HG03575 (cell line): Measurements from ENCODE around the gene ARSI.

Experiments
- ATAC-seq: cut with Tn5 transposase; IDR thresholded peaks from one replicate; pipeline ENCODE4 v1.9.1; 2021; ENCODE audit not compliant: unreplicated experiment, insufficient number of reproducible peaks, low FRiP score; ENCODE audit errors: extremely low read depth

ARSI gene

DNA sequence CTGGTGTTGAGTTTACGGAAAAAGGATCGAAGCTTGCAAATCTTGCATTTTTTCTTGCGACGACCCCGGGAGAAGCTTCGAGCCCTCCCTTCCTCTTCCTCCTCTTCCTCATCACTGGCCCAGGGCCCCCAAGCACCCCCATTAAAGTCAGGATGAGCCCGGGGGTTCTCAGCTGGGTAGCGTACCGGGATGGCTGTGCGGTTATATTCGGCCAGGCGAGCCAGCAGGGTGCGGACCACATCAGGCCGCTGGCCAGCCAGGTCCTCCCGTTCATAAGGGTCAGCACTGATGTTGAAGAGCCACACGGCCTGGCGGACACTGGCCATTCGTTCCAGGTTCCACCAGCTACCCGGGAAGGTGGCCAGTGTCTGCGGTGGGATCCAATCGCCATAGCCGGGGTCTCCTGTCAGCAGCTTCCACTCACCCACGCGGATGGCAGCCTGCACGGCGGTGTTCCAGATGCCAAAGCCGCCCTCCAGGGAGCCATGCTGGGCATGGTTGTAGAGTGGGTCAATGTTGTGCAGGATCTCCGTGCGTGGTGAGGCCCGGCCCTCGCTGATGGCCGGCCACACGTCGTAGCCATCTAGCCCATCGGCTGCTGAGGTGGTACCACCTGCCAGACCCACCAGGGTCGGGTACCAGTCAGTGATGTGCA is 5.3 kb downstream of the ARSI start:
- ATAC-seq = no peak

DNA sequence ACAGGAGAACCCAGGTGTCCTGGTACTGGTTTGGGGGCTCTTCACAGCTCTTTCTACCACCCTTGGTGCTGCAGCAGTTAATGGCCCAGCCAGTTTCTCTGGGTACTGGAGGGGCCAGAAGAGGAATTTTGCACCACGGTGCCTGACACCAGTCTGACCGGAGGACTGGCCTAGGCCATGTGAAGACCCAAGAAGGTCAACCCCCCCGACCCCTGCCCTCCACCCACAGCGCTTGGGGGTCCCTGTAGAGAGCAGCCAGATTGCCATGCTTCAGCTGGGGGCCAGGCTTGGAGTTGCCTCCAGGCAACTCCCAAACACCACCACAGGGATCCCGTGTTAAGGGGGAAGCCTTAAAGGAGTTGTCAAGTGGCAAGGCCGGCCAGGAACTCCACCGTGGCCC is 6.2 kb downstream of the ARSI start:
- ATAC-seq = no peak

DNA sequence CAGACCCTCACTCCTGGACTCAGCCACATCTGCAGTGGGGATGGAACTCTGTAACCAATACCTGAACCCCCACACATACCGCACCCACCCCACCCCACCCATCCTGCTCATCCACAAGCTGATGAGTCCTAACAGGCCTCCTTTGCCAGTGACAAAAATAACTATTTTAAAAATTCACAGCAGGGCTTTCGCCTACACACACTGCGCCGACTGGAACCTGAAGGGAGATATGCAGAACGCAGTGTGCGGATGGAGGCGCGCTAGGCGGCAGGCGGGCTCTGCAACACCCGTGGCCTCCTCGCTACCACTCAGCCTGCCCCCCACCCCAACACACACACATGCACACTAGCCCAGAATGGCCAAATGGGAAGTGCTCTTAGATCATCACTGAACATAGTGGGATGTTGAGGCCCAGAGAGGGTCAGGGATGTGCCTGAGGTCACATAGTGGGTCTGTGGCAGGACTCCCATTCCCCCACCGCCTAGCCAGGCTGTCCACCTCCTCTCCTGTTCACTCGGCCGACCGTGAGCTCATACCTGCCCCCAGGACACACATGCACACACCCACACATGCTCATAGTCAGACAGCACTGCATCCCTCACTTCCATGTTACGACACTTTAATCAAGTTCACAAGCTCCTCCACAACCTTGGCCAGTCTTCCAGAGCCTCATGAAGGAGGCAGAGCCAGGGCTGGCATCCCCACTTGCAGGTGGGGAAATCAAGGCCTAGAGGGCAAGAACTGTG is 6.8 kb downstream of the ARSI start:
- no peak for ATAC-seq

DNA sequence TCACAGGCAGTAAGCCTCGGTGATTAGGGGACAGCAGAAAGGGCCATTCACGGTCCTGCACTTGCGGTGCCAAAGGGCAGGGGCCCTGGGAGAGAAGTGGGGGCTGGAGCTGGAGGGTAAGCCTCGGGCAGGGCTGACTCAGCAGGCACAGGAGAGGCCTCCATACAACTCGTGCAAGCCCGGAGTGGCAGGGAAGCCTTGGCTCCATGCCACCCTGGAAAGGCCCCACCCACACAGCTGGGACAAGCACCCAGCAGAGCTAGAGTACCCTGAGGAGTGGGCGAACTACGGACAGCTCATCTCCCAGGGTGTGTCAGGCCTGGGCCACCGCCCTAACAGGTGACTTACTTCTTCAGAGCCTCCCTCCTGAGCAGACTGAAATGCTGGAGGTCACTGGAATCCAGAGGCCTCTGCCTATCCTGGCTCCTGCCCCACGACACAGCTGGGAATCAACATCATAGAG is 7.5 kb downstream of the ARSI start:
- no peak for ATAC-seq

DNA sequence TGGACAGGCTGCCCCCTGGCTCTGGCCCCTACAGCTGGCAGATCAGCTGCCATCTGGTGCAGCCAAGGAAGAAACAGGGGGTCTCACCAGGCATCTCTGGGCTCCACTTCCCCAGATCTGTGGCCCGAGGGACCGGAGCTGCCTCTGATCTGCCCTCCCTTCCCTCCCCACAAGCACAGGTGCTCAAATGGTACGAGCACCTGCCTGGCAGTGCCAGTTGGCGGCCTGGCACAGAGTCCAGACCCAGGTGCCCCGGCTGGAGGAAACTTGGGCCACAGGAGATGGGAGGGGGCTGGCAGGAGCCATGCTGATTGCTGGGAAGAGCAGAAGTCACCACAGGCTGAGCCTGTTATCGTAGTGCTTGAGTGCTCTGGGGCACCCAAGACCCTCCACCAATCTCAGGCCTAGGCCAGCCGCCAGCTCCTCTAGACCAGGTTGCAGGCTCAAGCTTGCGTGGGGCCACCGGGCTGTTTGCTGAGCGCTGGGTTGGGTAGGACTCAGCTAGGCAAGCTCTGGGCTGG is 8.1 kb downstream of the ARSI start:
- no peak for ATAC-seq

DNA sequence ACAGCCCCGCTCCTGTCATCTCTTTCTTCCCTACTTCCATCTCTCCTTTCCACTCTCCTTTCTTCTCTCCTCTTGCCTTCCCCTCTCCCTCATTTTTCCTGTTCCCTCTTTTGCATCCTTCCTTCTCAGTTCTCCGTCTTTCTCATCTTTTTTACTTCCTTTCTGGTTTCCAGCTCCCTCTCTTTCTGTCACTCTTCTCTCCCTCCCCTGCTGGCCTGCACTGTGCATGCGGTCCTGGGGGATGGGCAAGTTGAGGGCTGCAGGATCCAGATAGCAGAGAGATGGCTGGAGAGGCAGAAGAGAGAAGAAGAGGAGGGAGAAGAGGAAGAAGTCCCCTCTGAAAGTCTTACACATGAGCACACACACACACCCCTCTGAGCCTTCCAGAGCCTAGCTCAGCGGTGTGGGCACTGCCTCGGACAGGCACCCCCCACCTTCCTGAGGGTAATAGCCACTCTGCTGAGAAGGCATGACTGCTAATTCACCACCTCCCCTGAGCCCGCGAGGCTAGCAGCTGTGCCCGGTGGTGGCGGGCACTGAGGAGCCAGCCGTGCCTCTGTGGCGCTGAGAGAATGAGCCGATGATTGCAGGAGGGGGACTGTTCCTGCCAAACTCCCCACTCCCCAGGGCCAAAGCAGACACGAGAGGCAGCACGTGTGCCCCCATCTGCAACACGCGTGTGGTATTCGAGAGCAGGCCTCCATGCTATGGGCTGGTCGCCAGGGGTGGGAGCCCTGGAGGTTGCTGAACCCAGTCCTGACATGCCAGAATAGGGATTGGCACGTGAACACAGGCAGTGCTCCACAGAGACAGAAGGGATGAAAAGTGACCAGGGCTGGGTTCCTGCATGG is 9.4 kb downstream of the ARSI start:
- ATAC-seq = no peak

DNA sequence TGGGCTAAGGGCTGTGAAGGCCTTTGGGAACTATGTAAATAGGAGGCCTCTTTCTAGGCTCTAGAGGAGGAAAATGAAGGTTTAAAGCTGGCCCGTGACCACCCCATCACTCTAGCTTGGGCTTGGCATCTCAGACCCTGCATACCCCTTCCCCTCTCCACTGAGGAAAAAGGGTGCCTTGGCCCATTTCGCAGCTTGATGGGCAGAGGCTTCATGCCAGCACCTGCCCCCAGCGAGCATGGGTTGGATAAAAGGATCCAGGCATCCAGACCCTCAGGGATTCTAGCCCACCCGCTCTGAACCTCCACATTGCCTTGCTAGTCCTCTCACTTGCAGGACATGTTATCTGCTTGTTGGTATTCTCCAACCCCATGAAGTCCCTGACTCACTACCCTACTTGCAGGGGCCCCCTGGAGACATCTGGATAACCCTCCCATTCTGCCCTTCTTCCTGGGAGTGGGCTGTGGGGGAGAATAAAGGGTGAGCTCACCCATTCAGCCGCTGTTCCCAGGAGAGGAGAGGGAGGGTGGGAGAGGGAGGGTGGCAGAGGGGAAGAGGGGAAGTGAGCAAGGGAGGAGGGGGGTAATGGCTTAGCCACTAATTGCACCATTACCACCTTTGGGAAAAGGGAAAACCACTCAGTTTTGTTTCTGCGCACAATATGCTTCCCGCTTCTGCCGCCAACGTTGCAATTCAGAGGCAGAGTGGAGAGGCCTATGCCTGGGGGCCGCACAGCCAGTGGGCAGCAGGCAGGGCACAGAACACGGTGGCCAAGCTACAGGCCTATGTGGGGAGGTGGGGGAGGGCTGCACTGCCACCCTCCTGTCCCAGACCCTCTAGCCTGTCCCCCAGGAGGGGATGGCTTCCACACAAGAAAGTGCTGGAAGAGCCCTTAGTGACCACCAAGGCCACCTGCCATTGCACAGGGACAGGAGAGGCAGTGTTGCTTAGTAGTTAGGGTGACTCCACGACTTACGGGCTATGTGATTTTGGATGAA is 11.0 kb downstream of the ARSI start:
- no peak for ATAC-seq

DNA sequence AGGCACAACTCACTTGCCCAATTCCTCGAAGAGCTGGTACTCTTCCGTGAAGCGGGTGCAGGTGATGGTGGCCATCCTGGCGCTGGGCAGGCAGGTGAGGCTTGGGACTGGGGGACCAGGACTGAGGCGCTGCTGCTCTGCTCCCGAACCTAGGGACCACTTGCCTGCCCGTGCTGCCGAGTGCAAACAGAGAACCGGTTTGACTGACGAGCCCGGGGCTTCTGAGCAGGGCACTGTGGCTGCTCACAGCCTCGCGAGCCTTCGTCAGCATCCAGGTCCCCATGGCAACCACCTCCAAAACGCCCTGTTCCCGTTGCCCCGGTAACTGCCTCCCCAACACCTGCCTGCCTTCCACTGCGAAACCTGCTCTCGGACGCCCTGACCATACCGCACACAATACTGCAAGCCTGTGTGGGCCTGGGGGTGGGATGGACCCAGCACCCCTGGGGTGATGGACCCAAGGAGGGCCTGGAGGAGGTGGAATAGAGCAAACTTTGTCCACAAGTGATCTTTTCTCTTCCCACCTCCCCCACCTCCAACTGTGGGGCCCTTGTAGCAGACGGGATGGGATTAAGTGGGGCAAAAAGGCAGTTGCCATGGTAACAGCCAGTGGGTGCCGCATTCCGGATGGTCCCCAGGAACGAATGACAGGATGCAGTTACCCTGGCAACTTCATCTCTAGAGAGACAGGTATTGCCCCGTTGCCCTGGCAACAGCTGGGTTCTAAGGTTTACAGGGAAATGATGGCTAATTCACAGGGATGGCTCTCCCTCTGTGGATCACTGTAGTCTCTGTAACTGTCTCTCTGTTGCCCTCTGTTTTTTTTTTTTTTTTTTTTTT is 12.9 kb downstream of the ARSI start, which contains the start of gene CAMK2A:
Gene CAMK2A (minus strand): TSS at position 223 of the 840 bp plus-strand sequence. CDS start 148 bp downstream, at position 75.
- ATAC-seq = no peak

DNA sequence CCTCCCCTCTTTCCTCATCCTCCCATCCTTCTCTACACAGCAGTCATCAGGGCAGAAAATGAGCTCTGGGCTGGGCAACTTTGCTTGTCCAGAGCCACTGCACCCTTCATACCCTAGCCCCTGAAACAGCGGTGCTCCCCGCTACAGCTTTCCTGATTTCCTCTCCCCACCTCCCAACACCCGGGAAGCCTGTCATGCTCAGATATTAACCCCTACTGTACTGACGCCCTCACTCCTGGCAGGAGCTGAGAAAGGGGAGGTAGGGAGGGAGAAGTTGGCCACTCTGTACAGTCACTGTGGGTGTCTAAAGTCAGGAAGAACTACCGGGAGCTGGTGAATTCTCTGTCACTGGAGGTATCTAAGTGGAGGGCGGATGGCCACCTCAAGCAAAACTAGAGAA is 13.9 kb downstream of the ARSI start:
- ATAC-seq = no peak

DNA sequence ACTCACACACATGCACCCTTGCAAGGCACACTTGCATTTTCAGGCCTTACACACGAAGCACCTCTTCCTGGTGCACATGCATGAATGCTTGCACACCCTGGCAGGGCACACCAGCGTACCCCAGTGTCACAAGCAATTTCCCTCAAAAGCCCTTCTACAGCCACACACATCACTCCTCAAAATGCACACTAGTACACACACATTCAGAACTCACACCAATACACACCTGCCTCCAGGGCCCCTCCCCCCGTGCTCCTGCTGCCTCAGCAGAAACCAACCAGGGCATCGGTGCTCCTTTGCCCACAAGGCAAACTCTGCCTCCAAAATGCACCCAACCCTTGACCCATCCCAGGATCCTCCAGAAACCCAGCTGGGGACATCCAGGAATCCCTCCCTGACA is 14.3 kb downstream of the ARSI start:
- ATAC-seq = no peak

DNA sequence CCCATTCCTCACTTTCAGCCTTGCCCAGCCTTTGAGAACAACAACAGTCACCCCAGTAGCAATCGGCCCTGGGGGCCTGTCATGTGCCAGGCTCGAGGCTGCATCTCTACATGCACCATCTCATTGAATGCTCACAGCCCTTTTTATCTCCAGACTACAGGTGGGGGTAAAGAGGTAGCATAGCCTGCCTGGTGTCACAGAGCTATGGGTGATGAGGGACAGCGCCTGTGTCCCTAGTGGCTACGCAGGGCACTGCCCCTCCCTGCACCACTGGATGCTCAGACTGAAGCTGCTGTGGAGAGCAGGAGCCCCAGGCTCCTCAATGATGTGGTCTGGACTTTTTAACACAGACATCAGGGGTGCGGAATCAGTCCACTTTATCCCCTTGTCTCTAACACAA is 15.9 kb downstream of the ARSI start:
- ATAC-seq = no peak

DNA sequence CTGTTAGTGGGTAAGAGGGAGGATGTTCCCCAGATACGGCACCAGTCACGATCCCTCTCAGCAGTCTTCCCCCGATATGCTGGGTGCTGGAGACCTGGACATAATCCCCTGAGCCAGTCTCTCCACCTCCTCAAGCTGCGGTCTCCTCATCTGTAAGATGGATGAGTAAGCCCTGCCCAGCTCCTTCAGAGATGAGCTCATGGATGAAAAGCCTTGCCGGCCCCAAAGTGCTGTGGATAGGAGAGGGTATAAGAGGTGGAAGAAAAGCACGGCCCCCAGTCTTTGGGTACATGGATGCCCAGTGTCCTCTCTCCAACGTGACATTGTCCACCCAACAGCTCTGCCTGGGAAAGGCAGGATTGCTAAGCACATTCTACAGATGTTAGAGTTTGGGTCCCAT is 17.6 kb downstream of the ARSI start:
- ATAC-seq = no peak

DNA sequence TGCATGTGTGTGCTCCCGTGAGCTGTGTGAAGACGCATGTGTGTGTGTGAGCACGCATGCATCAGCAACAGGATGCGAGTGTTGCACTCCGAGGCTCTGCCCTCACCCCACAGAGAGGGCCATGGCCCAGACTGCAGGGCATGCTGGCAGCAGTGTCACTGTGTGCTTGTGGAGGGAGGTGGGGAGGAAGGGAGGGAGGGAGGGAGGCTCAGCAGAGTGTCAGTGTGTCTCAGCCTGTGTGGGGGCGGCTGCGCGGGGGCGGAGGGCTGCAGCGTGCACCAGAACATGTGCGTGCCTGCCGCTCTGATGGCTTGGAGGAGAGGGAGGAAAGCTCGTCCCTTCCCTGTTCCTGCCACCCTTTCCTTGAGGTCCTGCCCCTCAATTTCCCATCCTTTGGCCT is 18.4 kb downstream of the ARSI start:
- ATAC-seq = no peak

DNA sequence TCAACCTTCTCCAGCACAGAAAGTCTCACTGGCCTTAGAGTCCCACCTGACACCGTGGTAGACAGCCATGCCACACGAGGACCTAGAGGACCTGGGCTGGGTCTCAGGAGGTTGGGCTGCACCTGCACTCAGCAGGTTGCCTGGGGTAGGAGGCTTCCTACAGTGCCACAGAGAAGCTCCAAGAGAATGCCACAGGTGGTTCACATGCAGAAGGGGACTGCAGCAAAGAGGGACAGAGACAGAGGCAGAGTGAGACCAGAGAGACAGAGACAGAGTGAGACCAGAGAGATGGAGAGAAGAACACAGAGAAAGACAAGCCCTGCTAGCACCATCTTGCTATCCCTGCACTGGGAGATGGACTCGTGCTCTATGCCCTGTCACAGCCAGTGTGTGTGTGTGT is 18.8 kb downstream of the ARSI start:
- no peak for ATAC-seq

DNA sequence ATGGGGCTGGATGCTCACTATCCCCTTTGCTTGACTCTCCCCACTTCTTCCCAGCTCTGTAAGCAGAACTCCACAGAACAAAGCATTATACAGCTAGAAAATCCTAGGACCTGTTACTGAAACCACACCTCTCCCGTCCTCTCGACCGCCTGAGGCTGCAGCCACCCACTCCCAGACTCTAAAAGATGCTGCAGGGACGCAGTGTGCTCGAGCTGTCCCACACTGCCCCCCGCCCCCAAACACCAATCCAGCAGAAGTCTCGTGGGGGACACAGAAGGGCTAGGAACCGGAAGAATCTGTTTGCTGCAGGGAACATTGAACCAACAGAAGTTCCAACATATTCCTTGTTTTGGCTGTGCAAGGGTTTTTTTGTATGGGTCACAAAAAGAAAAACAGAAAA is 20.7 kb downstream of the ARSI start:
- ATAC-seq = no peak

DNA sequence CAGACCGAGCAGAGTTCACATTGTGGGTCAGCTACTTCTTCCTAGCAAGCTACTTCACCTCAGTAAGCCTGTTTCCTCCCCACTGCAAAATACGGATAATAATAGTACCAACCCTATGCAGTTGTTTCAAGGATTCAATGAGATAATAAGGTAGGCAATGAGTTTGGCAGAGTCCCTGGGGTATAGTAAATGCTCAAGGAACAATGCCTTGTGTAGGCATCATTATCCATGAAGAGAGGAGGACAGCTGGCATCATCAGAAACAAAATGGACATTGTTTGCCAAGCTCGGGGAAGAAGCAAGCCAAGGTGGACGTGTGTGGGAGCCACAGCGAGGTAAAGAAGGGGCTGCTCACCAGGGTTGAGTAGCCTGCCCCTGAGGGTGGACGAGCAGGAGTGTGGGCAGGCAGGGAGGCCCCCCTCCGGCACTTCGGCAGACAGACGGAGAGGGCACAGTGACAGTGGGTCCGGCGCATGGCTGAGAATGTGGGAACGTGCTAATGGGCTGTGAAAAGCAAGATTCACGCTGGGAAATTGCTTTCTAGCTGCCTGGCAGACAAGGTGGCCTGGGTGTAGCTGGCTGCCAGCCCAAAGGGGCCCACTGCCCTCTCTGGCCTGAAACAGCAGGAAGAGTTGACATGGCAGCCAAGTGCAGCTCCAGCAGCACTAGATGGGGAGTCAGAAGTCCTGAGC is 23.2 kb downstream of the ARSI start:
- no peak for ATAC-seq

DNA sequence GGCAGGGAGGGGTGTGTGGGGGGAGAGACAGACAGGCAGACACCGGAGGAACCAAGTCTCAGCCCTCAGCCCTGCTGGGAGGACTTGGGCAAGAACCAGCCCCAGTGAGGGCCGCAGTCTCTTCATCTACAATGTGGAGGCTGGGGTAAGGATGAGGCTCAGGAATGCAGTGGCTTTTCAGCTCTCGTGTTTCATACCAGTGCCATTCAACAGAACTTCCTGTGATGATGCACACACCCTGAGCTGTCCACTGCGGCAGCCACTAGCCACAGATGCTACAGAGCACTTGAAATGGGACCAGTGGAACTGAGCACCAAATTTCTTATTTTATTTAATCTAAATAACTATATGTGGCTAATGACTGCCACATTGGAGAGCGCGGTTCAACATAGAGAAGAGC is 23.8 kb downstream of the ARSI start:
- no peak for ATAC-seq
